Peyer's patch (tissue), 4 donors: ENCODE data around the gene MAN2A1.

Experiments used
- POLR2A ChIP-seq, 2 donors: fragments of 450-650 bp; IDR thresholded peaks; one replicate each; pipeline ENCODE4 v1.5.1; 2017; ENCODE audit warnings: antibody characterized with exemption in 2 of 2, mild to moderate bottlenecking in 2 of 2, moderate library complexity in 2 of 2
- TF ChIP-seq, protein P1 (sequence below), 6 experiments: fragments of 450-650 bp in 4 of 6; fragments of 200-600 bp in 2 of 6; sonication (generic) in 1 of 6; IDR thresholded peaks; one replicate each; pipeline ENCODE4 v1.5.1; 2017 to 2019; ENCODE audit warnings: antibody characterized with exemption in 6 of 6, mild to moderate bottlenecking in 3 of 6, moderate library complexity in 1 of 6

GRCh38 chr5:109692852-109693251, 3.1 kb downstream of the MAN2A1 start:
- TF ChIP-seq, protein P1, sequence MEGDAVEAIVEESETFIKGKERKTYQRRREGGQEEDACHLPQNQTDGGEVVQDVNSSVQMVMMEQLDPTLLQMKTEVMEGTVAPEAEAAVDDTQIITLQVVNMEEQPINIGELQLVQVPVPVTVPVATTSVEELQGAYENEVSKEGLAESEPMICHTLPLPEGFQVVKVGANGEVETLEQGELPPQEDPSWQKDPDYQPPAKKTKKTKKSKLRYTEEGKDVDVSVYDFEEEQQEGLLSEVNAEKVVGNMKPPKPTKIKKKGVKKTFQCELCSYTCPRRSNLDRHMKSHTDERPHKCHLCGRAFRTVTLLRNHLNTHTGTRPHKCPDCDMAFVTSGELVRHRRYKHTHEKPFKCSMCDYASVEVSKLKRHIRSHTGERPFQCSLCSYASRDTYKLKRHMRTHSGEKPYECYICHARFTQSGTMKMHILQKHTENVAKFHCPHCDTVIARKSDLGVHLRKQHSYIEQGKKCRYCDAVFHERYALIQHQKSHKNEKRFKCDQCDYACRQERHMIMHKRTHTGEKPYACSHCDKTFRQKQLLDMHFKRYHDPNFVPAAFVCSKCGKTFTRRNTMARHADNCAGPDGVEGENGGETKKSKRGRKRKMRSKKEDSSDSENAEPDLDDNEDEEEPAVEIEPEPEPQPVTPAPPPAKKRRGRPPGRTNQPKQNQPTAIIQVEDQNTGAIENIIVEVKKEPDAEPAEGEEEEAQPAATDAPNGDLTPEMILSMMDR (IDR thresholded peaks at IDR 0.05): no peak
- no peak for TF ChIP-seq POLR2A (IDR thresholded peaks at IDR 0.05)
